ENCODE measurements around the gene LRP5.

DNA sequence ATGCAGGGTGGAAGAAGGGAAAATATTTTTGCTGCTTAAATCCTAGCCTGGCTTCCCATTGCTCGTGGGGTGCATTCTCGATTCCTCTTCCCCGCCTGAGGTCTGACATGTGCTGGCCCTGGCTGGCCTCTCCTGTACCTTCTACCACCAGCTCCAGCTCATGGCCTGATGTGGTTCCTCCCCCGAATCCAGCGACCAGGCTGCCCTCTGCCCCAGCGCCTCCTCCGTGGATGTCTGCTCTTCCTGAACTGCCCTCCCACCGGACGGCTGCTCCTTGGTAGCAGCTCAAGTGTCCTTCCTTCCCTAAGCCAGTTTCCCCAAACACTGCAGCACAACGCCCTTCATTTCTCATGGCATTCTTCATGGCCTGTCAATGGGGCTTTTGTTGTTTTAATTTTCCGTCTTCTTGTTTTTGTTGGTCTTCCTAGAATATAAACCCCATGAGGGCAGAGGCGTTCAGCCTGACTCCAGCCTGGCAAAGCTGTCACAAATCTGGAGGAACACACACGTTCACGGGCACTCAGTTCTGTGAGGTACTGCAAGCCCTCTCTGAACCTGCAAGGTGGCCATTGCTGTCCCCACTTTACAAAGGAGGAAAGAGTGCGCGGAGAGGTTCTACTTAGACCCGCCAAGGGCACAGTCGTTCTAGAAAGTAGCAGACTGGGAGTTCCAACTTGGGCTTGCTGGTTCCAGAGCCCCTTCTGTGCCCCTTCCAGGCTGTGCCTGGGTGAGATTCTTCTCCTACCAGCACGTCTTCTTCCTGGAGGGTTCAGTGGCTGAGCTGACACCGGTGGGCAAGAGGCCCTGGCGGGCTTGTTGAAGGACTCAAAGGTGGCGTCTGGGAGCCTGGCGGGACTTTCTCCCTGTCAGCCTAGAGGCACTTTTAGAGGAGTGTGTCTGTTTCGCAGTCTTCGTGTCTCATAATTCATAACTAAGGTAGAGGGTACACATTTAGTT, 953 bp upstream of the LRP5 start:
- TF ChIP-seq, protein P1, sequence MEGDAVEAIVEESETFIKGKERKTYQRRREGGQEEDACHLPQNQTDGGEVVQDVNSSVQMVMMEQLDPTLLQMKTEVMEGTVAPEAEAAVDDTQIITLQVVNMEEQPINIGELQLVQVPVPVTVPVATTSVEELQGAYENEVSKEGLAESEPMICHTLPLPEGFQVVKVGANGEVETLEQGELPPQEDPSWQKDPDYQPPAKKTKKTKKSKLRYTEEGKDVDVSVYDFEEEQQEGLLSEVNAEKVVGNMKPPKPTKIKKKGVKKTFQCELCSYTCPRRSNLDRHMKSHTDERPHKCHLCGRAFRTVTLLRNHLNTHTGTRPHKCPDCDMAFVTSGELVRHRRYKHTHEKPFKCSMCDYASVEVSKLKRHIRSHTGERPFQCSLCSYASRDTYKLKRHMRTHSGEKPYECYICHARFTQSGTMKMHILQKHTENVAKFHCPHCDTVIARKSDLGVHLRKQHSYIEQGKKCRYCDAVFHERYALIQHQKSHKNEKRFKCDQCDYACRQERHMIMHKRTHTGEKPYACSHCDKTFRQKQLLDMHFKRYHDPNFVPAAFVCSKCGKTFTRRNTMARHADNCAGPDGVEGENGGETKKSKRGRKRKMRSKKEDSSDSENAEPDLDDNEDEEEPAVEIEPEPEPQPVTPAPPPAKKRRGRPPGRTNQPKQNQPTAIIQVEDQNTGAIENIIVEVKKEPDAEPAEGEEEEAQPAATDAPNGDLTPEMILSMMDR (IDR thresholded peaks at IDR 0.05) = no peak
- TF ChIP-seq POLR2A (IDR thresholded peaks at IDR 0.05) = no peak
- no peak for TF ChIP-seq EP300 (IDR thresholded peaks at IDR 0.05)

All from ovary (tissue), 3 donors.